ENCODE data around the gene ENKUR. TPM values are rescaled to one million over a fixed set of nuclear protein-coding genes. Genes with fewer than 3 reads are reported as not detected.

The ENKUR gene
- total RNA-seq, 2 experiments from 2014 or later = not detected

DNA sequence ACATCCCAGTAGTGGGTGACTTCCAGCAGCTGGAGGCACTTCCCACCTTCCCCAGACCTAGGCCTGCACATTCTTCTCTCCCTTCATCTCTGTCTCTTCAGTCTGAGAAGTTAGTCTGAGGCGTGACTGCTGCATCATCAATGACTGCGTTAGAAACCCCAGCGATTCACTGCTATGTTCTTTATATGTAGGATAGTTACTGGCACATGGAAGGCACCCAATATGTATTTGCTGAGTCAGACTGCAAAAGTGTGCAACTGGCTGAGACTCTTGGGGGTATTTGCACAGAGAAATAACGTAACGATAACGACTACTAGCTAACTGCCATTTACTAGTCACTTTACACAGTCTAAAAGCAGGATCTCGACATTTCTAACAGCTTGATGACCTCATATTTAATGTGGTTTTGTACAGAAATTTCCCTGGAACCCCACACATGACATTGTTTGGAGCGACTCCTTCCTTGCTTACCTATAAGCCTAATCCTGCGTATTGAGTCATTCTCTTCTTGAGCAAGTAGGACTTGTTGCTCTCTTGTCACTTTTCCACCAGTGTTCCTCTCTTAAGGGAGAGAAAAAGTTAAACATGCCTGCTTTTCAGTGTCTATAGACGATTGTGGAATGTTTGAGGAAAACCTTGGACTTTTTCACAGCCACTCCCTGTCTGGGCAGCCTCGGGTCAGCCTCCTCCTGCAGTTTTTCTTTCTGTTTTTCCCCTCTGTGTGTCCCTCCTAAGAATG is 45.9 kb upstream of the ENKUR start:
- peak overlapping the region; percentile 47 for H3K4me3 Mint-ChIP-seq
- DNase-seq (no peak), ATAC-seq (no peak)
- H3K36me3 Mint-ChIP-seq (ENCODE audit: low read depth) = no peaks in the 10 kb centered on the region
- H3K27ac Mint-ChIP-seq = peak overlapping the region; percentile 88
- peaks cover 2% of the 10 kb centered on the region for H3K9me3 Mint-ChIP-seq
- peaks cover 18% of the 10 kb centered on the region for H3K4me1 Mint-ChIP-seq (ENCODE audit: low read depth)
- POLR2A ChIA-PET = no interaction called here
- intact Hi-C loops (cut with micrococcal nuclease) = no loop called here
- CTCF ChIA-PET = interaction anchor here (1.0 kb wide), 1 partner anchor 20 kb away, joined by 3 read pairs; no protein-coding TSS in a partner anchor
- H3K27me3 Mint-ChIP-seq = peaks cover under 1% of the 10 kb centered on the region
- TF ChIP-seq, protein P1, sequence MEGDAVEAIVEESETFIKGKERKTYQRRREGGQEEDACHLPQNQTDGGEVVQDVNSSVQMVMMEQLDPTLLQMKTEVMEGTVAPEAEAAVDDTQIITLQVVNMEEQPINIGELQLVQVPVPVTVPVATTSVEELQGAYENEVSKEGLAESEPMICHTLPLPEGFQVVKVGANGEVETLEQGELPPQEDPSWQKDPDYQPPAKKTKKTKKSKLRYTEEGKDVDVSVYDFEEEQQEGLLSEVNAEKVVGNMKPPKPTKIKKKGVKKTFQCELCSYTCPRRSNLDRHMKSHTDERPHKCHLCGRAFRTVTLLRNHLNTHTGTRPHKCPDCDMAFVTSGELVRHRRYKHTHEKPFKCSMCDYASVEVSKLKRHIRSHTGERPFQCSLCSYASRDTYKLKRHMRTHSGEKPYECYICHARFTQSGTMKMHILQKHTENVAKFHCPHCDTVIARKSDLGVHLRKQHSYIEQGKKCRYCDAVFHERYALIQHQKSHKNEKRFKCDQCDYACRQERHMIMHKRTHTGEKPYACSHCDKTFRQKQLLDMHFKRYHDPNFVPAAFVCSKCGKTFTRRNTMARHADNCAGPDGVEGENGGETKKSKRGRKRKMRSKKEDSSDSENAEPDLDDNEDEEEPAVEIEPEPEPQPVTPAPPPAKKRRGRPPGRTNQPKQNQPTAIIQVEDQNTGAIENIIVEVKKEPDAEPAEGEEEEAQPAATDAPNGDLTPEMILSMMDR (IDR thresholded peaks at IDR 0.05) = no peak

DNA sequence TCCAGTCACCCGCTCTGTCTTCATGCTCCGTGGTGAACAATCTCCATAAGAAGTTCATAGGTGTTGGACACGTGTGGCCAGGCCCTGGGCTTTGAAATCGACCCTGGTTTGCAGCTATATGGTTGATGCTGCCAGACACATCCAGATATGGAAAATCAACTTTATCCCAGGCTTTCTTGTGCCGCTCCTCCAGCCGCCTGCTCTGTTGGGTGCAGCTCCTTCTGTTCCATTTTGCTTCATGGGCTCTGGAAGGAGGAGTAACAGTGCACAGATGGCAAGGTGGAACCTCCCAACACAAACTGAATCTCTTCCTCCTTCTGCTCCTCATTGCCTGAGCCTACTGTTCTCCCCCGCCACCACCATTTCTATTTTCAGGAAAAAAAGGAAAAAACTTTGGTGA is 45.2 kb upstream of the ENKUR start:
- Mint-ChIP-seq H3K4me1 (ENCODE audit: low read depth) (peaks cover 18% of the 10 kb centered on the region), H3K9me3 (peaks cover 2% of the 10 kb centered on the region), H3K4me3 (no peak overlapping the region), H3K27me3 (no peaks in the 10 kb centered on the region), H3K27ac (no peak overlapping the region), H3K36me3 (ENCODE audit: low read depth) (no peaks in the 10 kb centered on the region)
- intact Hi-C loops (cut with micrococcal nuclease) = no loop called here
- ChIA-PET CTCF (interaction anchor here (1.0 kb wide), 1 partner anchor 20 kb away, joined by 3 read pairs; no protein-coding TSS in a partner anchor), POLR2A (no interaction called here)
- DNase-seq = no peak
- TF ChIP-seq, protein P1 (IDR thresholded peaks at IDR 0.05) = no peak
- ATAC-seq = no peak

DNA sequence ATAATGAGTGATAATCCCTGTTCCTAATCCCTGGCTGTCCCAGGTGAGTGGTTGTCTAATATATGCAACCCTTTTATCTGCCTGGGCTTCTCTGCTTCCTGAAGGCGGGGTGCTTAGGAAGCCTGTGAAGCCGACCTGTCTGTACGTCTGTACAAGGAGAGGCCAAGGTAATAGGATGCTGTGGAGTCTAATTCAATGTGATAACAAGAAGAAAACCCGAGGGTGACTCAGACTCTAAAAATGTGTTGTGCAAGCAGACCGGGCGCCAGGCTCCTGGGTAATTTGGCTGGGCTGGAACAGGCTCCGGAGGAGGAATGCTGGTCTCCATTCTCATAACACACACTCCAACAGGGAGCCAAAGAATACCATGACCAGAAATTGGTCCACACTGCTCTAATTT is 44.0 kb upstream of the ENKUR start:
- intact Hi-C loops (cut with micrococcal nuclease) = no loop called here
- ChIA-PET POLR2A (no interaction called here), CTCF (interaction anchor here (1.5 kb wide), 1 partner anchor 21 kb away, joined by 3 read pairs; no protein-coding TSS in a partner anchor)
- Mint-ChIP-seq H3K36me3 (ENCODE audit: low read depth) (no peaks in the 10 kb centered on the region), H3K27me3 (no peaks in the 10 kb centered on the region), H3K27ac (no peak overlapping the region), H3K4me1 (ENCODE audit: low read depth) (peaks cover 18% of the 10 kb centered on the region), H3K9me3 (peaks cover 2% of the 10 kb centered on the region), H3K4me3 (no peak overlapping the region)
- TF ChIP-seq, protein P1 (IDR thresholded peaks at IDR 0.05) = no peak
- no peak for ATAC-seq
- no peak for DNase-seq

DNA sequence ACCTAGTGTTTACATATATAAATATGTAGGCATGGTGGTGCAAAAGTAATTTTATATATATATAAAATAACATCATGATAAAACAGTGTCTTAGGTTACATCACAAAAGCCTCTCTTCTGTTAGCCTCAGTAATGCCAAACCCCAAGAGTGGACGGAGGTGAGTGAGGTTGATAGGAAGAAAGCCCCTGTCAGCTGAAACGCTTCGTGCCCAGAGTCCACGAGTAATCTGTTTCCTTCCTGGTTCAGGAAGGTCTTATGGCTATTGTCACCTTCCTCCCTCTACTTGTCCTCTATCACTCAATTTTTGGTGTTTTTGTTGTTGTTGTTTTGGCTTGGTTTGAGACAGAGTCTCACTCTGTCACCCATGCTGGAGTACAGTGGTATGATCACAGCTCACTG is 41.9 kb upstream of the ENKUR start:
- ChIA-PET CTCF (no interaction called here), POLR2A (no interaction called here)
- intact Hi-C loops (cut with micrococcal nuclease) = no loop called here
- TF ChIP-seq, protein P1 (IDR thresholded peaks at IDR 0.05) = no peak
- no peak overlapping the region for H3K27ac Mint-ChIP-seq
- DNase-seq (no peak), ATAC-seq (no peak)
- H3K36me3 Mint-ChIP-seq (ENCODE audit: low read depth) = no peaks in the 10 kb centered on the region
- no peaks in the 10 kb centered on the region for H3K27me3 Mint-ChIP-seq
- peaks cover 9% of the 10 kb centered on the region for H3K4me1 Mint-ChIP-seq (ENCODE audit: low read depth)
- no peaks in the 10 kb centered on the region for H3K9me3 Mint-ChIP-seq
- no peak overlapping the region for H3K4me3 Mint-ChIP-seq

DNA sequence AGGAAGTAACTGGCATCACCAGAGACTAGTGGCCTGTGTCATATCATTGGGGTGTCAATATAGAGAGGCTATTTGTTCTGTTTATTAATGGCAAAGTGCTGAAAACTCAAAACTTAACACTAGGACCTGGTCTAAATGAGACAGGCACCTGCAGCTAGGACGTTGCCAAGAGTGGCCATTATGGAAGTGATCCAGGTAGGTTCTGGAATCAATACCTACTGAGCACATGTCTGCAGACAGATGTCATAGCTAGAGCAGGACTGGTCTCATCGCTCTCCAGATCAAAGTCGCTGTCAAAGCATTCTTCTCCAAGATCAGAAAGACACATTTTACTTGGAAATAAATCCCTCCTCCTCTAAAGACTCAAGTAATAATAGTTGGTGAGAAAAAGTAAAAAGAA is 40.8 kb upstream of the ENKUR start:
- intact Hi-C loops (cut with micrococcal nuclease) = no loop called here
- TF ChIP-seq, protein P1 (IDR thresholded peaks at IDR 0.05) = no peak
- POLR2A ChIA-PET = interaction anchor here (0.6 kb wide), 2 partner anchors 39 to 840 kb away, joined by 3 read pairs; no protein-coding TSS in a partner anchor
- ATAC-seq (no peak), DNase-seq (no peak)
- Mint-ChIP-seq H3K27me3 (no peaks in the 10 kb centered on the region), H3K27ac (no peak overlapping the region), H3K4me3 (no peak overlapping the region), H3K4me1 (ENCODE audit: low read depth) (peaks cover 2% of the 10 kb centered on the region), H3K36me3 (ENCODE audit: low read depth) (no peaks in the 10 kb centered on the region), H3K9me3 (no peaks in the 10 kb centered on the region)
- CTCF ChIA-PET = interaction anchor here (1.2 kb wide), 1 partner anchor 25 kb away, joined by 3 read pairs; no protein-coding TSS in a partner anchor

All from activated CD8-positive, alpha-beta T cell treated with anti-CD3 and anti-CD28 coated beads for 36 hours (primary cell).